Skeletal muscle satellite cell (primary cell): ENCODE measurements around the gene ZNF283. TPM values are rescaled to one million over a fixed set of nuclear protein-coding genes. Genes with fewer than 3 reads are reported as not detected.
A peak's percentile ranks its signal among the peaks of the same experiment; 100 is the strongest.

Experiments
- H3K27me3 ChIP-seq: 2 replicates; pipeline ENCODE4 v1.7.0; 2013; ENCODE audit warnings: low read length; ENCODE audit not compliant: control insufficient read depth, insufficient read depth
- H3K36me3 ChIP-seq: 2 replicates; pipeline ENCODE4 v1.7.0; 2013; ENCODE audit warnings: mild to moderate bottlenecking, control low read depth, low read length; ENCODE audit not compliant: insufficient read depth
- H3K4me1 ChIP-seq: 2 replicates; pipeline ENCODE4 v1.7.0; 2013; ENCODE audit warnings: low read length; ENCODE audit not compliant: control insufficient read depth, insufficient read depth
- H3K4me2 ChIP-seq: 2 replicates; pipeline ENCODE4 v1.7.0; 2013; ENCODE audit warnings: mild to moderate bottlenecking, low read length
- H3K4me3 ChIP-seq: 2 replicates; pipeline ENCODE4 v1.7.0; 2013; ENCODE audit warnings: low read length
- H3K9ac ChIP-seq: 2 replicates; pipeline ENCODE4 v1.7.0; 2013; ENCODE audit warnings: mild to moderate bottlenecking, low read depth, low read length, moderate library complexity
- H3K9me3 ChIP-seq: replicated peaks from 2 replicates; pipeline ENCODE4 v1.7.0; 2013; ENCODE audit warnings: mild to moderate bottlenecking, control low read depth, low read length
- total RNA-seq: library from RNA; depleted of rRNA; stranded (reverse); fragments of >200 nt; gene quantifications from 2 replicates; pipeline ENCODE4 v1.2.3, GENCODE V29; 2012; rRNA removed

Gene ZNF283
- 8.1 and 12.4 TPM in 2 replicates for total RNA-seq

DNA sequence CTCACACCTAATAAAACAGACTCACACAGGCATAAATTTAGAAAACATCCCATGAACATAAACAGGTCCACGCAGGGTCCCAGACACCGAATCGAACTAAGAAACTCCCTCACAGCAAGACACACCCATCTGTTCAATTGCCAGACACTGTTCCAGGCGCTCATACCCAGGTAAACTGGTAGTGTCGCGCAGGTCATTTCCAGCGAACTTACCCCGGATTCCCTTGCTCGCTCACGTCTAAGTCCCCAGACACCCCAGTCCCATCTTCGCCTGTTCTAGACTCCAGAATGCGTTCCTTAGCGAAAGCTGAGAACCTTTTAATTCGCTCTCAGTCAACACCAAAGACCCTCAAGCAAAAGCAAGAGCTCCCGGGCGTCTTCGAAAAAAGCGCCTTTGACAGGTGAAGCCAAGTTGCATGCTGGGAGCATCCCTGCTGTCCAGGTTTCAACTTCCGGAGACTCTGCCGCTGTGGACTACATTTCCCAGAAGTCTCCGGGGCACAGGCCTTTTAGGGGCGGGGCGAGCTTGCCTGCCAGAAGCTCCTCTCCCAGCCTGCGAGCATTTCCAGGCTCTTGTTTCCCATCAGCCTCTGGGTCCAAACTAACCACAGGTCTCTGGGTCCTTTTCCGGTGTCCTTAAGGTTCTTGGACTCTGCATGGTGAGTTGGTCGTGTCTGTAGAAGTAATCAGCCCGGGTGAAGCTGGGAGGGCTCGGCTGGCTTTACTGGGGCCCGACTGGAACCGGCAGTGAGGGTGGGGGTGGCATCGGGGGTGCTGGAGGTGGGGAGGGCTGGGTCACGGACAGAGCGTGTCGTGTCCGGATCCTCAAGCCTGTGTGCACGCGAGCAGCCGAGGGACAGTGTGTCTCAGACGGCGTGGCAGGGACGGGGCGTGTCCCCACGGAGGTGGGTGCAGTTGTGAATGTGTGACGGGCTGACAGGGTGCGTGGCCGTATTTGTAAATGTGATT lies at the start of gene ZNF283:
TSS of gene ZNF283 (plus strand) at position 535 of the 968 bp plus-strand sequence. CDS start 6,184 bp downstream, outside the sequence.
- H3K4me1 ChIP-seq, result peaks cover 10% of the 10 kb centered on the region
- H3K4me2 ChIP-seq, result peak within 1 kb of the TSS; percentile 98
- H3K9ac ChIP-seq, result peak within 1 kb of the TSS; percentile 75
- H3K9me3 ChIP-seq, result no peaks in the 10 kb centered on the region
- H3K36me3 ChIP-seq, result peaks cover 30% of the 10 kb centered on the region
- H3K4me3 ChIP-seq, result peak within 1 kb of the TSS; percentile 80
- no peaks in the 10 kb centered on the region for H3K27me3 ChIP-seq

DNA sequence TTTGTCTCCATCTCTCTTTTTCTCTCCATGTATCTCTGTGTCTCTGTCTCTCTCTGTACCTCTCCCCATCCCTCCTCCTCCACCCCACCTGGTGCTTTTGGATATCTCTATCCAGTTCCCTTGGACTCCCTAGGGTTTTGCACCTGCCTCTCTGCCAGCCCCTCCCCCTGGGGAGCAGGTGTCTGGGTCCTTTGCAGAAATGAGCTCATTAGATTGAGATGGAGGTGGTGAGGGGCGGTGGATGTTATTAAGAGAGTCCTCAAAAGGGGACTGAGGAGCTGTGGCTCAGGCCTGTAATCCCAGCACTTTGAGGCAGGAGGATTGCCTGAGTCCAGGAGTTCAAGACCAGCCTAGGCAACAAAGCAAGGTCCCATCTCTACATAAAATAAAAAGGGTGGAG lies 48.5 kb upstream of the ZNF283 start:
- Histone ChIP-seq H3K36me3 (no peaks in the 10 kb centered on the region), H3K4me3 (no peak overlapping the region), H3K4me2 (no peak overlapping the region), H3K9me3 (no peaks in the 10 kb centered on the region), H3K9ac (no peak overlapping the region), H3K4me1 (peaks cover 34% of the 10 kb centered on the region), H3K27me3 (peaks cover 3% of the 10 kb centered on the region)

DNA sequence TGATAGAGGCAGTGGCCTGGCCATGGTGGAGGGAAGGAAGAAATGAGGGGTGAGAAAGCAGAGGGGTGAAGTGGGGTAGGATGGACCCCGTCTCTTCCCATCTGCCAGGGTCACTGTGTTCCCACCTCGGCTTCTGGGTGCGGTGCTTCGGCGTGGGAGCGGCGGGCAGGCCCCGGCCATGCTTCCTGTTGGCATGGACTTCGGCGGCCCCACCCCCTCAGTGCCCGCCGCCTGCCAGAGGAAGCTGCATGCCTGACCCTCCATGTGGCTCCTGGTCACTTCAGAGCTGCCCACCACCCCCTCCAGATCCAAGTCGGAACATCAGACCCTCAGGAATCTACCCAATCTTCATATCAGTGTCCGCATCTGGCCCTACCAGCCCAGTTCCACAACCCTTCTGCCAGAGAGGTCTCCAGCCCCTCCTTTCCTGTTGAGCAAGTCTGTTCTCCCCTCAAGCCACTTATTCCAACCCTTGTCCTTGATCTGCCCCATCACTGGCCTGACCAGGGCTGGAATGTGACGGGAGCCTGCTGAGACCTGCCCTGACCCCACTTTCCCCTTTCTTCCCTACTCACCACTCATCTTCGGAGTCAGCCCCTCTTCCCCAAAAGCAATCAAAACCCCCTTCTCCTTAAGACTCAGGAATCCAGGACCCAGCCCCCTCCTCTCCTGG lies 47.8 kb upstream of the ZNF283 start:
- no peak overlapping the region for H3K4me3 ChIP-seq
- H3K4me1 ChIP-seq, result peaks cover 36% of the 10 kb centered on the region
- no peak overlapping the region for H3K4me2 ChIP-seq
- no peak overlapping the region for H3K9ac ChIP-seq
- H3K27me3 ChIP-seq, result peaks cover 3% of the 10 kb centered on the region
- no peaks in the 10 kb centered on the region for H3K36me3 ChIP-seq
- no peaks in the 10 kb centered on the region for H3K9me3 ChIP-seq

DNA sequence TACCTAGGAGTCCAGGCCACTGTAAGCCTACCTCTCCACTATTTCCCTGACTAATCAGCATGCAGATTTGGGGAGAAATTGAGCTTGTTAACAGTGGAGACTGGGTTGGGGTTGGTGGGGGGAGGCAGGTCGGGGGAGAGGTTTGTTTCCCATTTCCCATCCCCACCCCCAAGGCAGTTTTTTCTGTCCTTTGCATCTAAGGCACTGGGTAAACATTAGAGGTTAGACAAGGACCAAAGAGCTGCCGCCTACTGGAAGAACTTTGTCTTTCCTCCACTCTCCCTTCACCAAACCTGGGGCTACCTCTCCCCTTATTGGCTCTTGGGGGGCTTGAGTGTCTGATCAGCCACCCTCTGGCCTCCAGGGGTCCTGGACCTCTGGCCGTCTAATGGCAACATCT lies 47.3 kb upstream of the ZNF283 start:
- Histone ChIP-seq H3K4me3 (no peak overlapping the region), H3K27me3 (no peaks in the 10 kb centered on the region), H3K9me3 (no peaks in the 10 kb centered on the region), H3K4me1 (peaks cover 36% of the 10 kb centered on the region), H3K9ac (no peak overlapping the region), H3K4me2 (no peak overlapping the region), H3K36me3 (no peaks in the 10 kb centered on the region)

DNA sequence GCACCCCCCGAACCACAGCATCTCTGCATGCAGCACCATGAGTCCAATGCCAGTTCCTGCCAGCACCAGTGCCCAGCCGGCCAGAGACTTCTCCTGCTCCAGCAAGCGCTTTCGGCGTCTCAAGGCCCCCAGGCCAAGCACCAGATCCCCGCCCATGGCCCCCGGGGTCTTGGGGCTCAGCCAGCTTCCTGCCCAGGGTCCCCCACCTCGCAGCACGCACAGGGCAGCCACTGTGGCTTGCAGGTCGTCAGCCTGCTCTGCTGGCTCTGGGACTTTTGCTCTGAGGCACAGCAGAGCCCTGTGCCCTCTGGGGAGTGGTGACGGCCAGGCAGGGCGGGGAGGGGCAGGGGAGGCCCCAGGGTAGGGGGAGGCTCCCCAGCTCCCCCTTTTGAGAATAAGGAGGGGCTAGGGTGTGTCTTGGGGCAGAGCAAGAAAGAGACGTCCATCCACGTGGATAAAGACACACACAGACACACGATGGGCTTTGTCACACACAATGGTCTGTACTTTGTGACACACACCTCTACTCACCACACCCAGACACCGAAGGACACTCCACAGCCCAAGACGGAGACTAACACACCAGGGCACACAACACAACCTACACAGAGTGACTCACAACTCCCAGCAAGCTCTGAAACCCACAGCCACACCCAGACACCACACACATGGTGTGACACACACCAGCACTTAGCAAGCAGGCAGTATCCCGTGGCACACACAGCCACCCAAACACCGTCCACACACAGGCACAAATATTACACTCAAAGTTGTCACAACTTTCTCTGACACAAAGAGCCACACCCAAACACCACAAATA lies 46.2 kb upstream of the ZNF283 start, which contains the start of gene KCNN4:
TSS of gene KCNN4 (minus strand) at position 268 of the 820 bp plus-strand sequence. CDS start at position 156, 112 bp downstream.
- H3K9ac ChIP-seq, result no peak within 1 kb of the TSS
- H3K9me3 ChIP-seq, result no peaks in the 10 kb centered on the region
- H3K4me2 ChIP-seq, result peak within 1 kb of the TSS; percentile 43
- no peaks in the 10 kb centered on the region for H3K36me3 ChIP-seq
- no peaks in the 10 kb centered on the region for H3K27me3 ChIP-seq
- H3K4me3 ChIP-seq, result peak within 1 kb of the TSS; percentile 19
- H3K4me1 ChIP-seq, result peaks cover 35% of the 10 kb centered on the region

DNA sequence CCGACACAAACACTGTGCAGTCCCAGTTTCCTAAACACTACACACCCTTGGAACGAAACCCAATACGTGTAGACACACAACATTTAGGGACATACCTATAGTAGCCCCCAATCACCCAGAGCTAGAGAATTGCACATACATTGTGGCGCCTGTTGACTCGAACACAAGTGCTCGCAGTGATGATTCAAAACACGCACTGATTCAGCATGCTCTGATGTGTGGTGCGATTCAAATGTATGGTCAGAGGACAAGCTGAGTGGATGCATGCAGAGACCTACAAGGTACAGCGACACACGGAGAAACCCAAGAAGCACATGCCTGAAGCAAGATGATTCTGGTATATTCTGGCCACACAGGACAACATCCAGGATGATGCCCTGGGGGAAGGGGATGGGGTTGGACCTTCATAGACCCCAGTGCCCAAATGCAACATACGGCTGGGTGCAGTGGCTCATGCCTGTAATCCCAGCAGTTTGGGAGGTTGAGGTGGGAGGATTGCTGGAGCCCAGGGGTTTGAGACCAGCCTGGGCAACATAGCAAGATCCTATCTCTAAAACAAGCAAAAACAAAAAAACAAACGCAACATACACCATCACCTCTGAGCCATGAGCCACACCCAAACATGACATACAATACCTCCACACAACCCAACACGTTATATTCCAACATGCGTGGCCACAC lies 45.4 kb upstream of the ZNF283 start:
- Histone ChIP-seq H3K4me3 (no peak overlapping the region), H3K4me1 (peaks cover 35% of the 10 kb centered on the region), H3K9me3 (no peaks in the 10 kb centered on the region), H3K36me3 (no peaks in the 10 kb centered on the region), H3K9ac (no peak overlapping the region), H3K27me3 (no peaks in the 10 kb centered on the region), H3K4me2 (no peak overlapping the region)

DNA sequence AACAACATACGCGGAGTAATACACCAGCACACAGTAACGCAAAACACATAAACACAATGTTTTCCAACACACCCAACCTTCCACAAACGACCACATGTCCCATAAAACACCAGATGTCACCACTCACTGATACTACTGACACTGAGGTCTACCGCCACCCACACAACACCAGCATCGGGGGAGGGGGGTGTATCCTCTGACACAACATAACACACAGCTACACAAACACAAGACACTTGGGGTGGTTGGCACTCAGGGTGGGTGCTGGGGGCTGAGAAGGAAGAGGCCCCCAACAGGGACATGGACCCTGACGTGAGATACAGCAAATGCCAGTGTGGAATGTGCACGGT lies 44.8 kb upstream of the ZNF283 start:
- Histone ChIP-seq H3K4me1 (peaks cover 35% of the 10 kb centered on the region), H3K9me3 (no peaks in the 10 kb centered on the region), H3K4me3 (no peak overlapping the region), H3K27me3 (no peaks in the 10 kb centered on the region), H3K36me3 (no peaks in the 10 kb centered on the region), H3K4me2 (no peak overlapping the region), H3K9ac (no peak overlapping the region)

DNA sequence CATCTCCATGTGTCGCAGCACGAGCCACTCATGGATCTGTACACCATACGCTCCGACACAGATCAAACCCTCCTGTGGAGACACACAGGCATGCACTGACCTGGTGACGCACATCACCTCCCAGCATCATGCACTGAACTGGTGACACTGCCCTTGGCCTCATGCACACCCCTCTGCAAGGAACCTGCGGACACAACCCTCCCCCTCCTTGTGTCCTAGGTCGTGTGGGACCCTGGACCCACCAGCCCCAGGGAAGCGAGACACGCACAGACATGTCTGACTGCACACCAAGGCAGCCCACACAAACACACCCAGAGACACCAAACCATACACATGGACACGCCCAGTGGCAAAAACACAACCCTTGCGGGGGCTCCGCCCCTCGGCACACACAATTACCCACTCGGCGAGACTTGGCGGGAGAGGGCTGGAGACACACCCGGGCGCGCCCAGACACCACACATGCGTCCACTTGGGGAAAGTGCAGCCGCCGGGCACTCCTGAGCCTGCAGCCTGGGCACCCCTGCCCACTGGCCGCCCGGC lies 44.4 kb upstream of the ZNF283 start:
- Histone ChIP-seq H3K4me1 (peaks cover 30% of the 10 kb centered on the region), H3K4me3 (no peak overlapping the region), H3K27me3 (no peaks in the 10 kb centered on the region), H3K36me3 (no peaks in the 10 kb centered on the region), H3K4me2 (no peak overlapping the region), H3K9ac (no peak overlapping the region), H3K9me3 (no peaks in the 10 kb centered on the region)

DNA sequence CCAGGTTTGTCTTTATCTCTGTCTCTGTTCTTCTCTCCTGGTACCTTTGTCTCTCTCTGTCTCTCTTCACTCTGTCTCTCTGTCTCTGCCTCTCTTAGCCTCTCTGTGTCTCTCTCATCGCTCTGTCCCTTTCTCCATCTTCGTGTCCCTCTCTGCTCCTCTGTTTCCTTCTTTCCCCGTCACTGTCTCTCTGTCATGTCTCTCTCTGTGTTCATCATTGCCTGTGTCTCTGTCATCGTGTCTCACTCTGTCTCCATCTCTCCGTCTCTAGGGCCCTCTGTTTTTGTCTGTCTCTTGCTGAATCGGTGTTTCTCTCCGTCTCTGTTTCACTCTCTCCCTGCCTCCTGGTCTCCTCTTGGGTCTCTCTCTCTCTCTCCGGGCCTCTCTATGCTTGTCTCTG lies 43.5 kb upstream of the ZNF283 start:
- Histone ChIP-seq H3K4me3 (no peak overlapping the region), H3K36me3 (no peaks in the 10 kb centered on the region), H3K27me3 (no peaks in the 10 kb centered on the region), H3K4me1 (peaks cover 27% of the 10 kb centered on the region), H3K4me2 (no peak overlapping the region), H3K9ac (no peak overlapping the region), H3K9me3 (no peaks in the 10 kb centered on the region)

DNA sequence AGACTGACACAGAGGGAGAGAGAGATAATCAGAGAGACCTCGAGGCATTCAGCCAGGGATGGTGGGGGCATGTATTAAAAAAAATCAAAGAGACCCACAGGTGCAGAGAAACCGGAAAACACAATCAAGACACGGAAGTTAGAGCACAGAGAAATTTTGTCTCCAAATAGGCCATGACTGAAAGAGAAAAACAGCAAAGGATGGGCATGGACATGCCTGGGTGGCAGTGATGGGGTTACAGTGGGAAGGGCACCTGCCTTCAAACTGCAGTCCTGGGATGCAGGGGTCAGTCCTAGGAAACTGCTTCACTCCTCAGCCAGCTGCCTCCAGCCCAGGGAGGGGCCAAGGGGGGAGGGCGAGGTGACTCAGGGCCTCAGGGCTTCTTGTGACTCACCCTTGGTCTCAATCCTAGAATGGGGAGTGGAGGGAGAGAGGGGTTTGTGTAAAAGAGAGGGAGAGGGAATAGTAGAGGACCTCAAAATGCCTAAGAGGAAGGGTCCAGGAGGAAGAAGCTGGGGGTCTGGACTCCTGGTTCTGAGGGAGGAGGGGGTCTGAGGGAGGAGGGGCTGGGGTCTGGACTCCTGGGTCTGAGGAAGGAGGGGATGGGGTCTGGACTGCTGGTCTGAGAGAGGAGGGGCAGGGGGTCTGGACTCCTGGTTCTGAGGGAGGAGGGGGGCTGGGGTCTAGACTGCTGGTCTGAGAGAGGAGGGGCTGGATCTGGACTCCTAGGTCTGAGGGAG lies 42.7 kb upstream of the ZNF283 start:
- Histone ChIP-seq H3K9me3 (no peaks in the 10 kb centered on the region), H3K4me2 (peak overlapping the region; percentile 72), H3K27me3 (no peaks in the 10 kb centered on the region), H3K36me3 (no peaks in the 10 kb centered on the region), H3K9ac (peak overlapping the region; percentile 17), H3K4me3 (no peak overlapping the region), H3K4me1 (peaks cover 27% of the 10 kb centered on the region)
